ENCODE data around the gene HTR1B.

- no peak for TF ChIP-seq POLR2A (IDR thresholded peaks at IDR 0.05; ENCODE audit: low read length)
- TF ChIP-seq GATA1 (IDR thresholded peaks at IDR 0.05; ENCODE audit: low read depth, low read length): no peak
Observed at GRCh38 chr6:77512554-77512953, 49.3 kb upstream of the HTR1B start.
